ENCODE measurements around the gene ITIH5.

The ITIH5 gene

GRCh38 chr10:7520507-7521485 is 146.0 kb downstream of the ITIH5 start:
- DNase-seq (ENCODE audit: low spot score) = no peak

DNA sequence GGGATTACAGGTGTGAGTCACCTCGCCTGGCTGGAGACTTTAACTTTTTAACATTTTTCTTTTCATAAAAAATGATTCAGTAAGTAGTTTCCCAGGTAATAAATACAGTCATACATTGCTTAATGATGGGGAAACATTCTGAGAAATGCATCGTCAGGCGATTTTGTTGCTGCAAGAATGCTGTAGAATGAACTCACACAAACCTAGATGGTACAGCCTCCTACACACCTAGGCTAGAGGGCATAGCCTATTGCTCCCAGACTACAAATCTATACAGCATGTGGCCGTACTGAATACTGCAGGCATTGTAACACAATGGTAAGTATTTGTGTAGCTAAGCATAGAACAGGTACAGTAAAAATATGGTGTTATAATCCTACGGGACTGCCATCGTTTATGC is 147.4 kb downstream of the ITIH5 start:
- no peak for DNase-seq (ENCODE audit: low spot score)

DNA sequence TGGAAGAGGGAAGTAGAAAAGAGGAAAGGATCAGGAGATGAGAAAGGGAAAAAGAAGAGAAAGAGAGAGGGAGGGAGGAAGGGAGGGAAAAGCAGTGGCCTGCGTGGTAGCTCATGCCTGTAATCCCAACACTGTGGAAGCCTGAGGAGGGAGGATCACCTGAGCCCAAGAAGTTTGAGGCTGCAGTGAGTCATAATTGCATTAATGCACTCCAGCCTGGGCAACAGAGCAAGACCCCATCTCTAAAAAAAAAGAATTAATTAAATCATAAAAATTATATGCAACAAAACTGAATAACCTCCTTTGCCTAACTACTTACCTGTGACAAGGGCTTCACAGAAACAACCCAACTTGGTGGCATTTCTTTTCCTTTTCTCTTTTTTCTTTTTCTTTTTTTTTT is 148.1 kb downstream of the ITIH5 start:
- DNase-seq (ENCODE audit: low spot score) = no peak

GRCh38 chr10:7515439-7515838 is 151.3 kb downstream of the ITIH5 start:
- DNase-seq (ENCODE audit: low spot score) = no peak

DNA sequence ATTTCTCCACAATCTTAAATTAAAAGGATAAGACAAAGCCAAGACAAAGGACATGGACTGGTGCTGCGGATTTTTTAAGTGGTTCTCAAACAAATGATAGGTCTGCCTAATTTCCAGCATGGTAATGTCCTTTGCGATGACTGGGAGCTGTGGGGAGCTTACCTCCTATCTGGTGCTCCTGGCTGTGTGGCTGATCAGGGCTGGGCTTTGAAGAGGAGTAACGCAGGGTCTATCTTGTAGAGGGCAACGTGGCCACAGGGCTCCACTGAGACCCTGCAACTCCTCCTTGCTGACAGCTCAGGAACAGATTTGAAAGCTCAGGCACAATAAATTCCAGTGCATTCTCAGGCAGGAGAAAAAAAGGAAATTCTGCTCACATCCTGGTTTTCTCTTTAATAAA is 152.8 kb downstream of the ITIH5 start:
- no peak for DNase-seq (ENCODE audit: low spot score)

- no peak for DNase-seq (ENCODE audit: low spot score)
These were observed 153.3 kb downstream of the ITIH5 start for GRCh38 chr10:7513455-7513854.

DNA sequence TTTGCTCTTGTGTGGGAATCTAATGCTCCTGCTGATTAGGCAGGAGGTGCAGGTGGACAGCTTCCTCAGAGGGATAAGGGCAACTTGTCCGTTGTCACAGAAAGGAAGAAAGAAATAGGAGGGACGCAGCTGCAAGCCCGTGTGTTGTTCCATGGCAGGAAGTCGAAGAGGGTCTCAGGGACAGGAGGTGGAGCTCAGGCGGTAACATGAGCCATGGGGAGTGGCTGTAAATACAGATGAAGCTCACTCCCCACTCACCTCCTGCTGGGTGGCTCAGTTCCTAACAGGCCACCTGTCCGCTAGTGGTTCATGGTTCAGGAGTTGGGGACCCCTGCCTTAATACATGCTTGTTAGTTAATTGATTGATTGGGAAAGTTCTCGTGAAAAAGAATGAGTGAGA is 154.3 kb downstream of the ITIH5 start:
- no peak for DNase-seq (ENCODE audit: low spot score)

DNA sequence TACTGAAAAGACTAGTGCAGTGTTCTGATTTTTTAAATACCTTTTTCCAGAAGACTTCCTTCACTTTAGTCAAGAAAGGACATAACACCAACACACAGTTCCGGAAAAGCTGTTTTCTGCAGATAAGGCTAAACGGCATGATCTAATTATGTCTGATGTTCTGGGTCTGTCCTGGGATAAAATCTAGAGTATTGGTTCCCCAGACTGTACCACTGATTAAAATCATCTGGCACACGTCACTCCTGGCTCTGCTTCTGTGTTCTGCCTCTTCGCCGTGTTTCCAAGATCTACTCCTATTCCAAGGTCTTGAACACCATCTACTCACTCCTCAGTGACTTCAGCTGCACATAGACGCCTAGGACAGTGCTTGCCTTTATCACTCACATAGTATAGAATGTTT is 155.2 kb downstream of the ITIH5 start:
- peak; percentile 65 for DNase-seq (ENCODE audit: low spot score)

Measured in SK-N-DZ (cell line).